Measurements from ENCODE around the gene PIP4K2A. TPM values are rescaled to one million over a fixed set of nuclear protein-coding genes. Genes with fewer than 3 reads are reported as not detected.

The PIP4K2A gene
- total RNA-seq, 4 donors from 2014 or later = 6.8 to 34.7 (median 15.4) TPM

- Histone ChIP-seq H3K36me3 (no peaks in the 10 kb centered on the region), H3K27me3 (no peaks in the 10 kb centered on the region), H3K4me3 (no peak overlapping the region), H3K9me3 (no peaks in the 10 kb centered on the region), H3K27ac (peak overlapping the region; percentile 45 to 72 (median 56)), H3K4me1 (peaks cover 0 to 66% (median 16%) of the 10 kb centered on the region in 4 donors)
- no peak for TF ChIP-seq POLR2A (IDR thresholded peaks at IDR 0.05)
- no peak for TF ChIP-seq CTCF (IDR thresholded peaks at IDR 0.05)
- DNase-seq = no peak
These were observed 65.0 kb downstream of the PIP4K2A start for GRCh38 chr10:22649390-22649841.

- Histone ChIP-seq H3K4me3 (no peak overlapping the region), H3K9me3 (no peaks in the 10 kb centered on the region), H3K27me3 (no peaks in the 10 kb centered on the region), H3K36me3 (no peaks in the 10 kb centered on the region), H3K4me1 (peaks cover 0 to 61% (median 14%) of the 10 kb centered on the region in 4 donors), H3K27ac (peak overlapping the region; percentile 45 to 66 (median 58))
- TF ChIP-seq POLR2A (IDR thresholded peaks at IDR 0.05) (no peak), CTCF (IDR thresholded peaks at IDR 0.05) (no peak)
- no peak for DNase-seq
These were observed 65.8 kb downstream of the PIP4K2A start for GRCh38 chr10:22648547-22648961.

GRCh38 chr10:22647244-22647643, 67.1 kb downstream of the PIP4K2A start:
- H3K27me3 ChIP-seq = no peaks in the 10 kb centered on the region
- DNase-seq = no peak
- H3K27ac ChIP-seq = peak overlapping the region; percentile 45 to 62 (median 60)
- no peak overlapping the region for H3K4me3 ChIP-seq
- no peaks in the 10 kb centered on the region for H3K9me3 ChIP-seq
- TF ChIP-seq POLR2A (IDR thresholded peaks at IDR 0.05) (no peak), CTCF (IDR thresholded peaks at IDR 0.05) (no peak)
- H3K4me1 ChIP-seq = peaks cover 0 to 50% (median 9%) of the 10 kb centered on the region in 4 donors
- no peaks in the 10 kb centered on the region for H3K36me3 ChIP-seq

- Histone ChIP-seq H3K27me3 (no peaks in the 10 kb centered on the region), H3K36me3 (no peaks in the 10 kb centered on the region), H3K9me3 (no peaks in the 10 kb centered on the region), H3K4me3 (no peak overlapping the region), H3K27ac (peak overlapping the region; percentile 59 to 65 (median 62)), H3K4me1 (peaks cover 0 to 43% (median 8%) of the 10 kb centered on the region in 4 donors)
- no peak for TF ChIP-seq CTCF (IDR thresholded peaks at IDR 0.05)
- TF ChIP-seq POLR2A (IDR thresholded peaks at IDR 0.05) = no peak
- no peak for DNase-seq
These were observed 68.0 kb downstream of the PIP4K2A start for GRCh38 chr10:22646388-22646853.

GRCh38 chr10:22644222-22644621, 70.2 kb downstream of the PIP4K2A start:
- peak overlapping the region; percentile 13 to 59 (median 30) for H3K27ac ChIP-seq

More at GRCh38 chr10:22644222-22644621, 70.2 kb downstream of the PIP4K2A start:
- TF ChIP-seq CTCF (IDR thresholded peaks at IDR 0.05) (no peak), POLR2A (IDR thresholded peaks at IDR 0.05) (no peak)
- no peaks in the 10 kb centered on the region for H3K27me3 ChIP-seq
- DNase-seq = no peak
- H3K4me3 ChIP-seq = no peak overlapping the region
- no peaks in the 10 kb centered on the region for H3K9me3 ChIP-seq
- peaks cover 0 to 27% (median 0%) of the 10 kb centered on the region in 4 donors for H3K4me1 ChIP-seq
- no peaks in the 10 kb centered on the region for H3K36me3 ChIP-seq
